NT2/D1 (cell line): Measurements from ENCODE around the gene PDHB.

ENCODE experiments used
- SUZ12 ChIP-seq: IDR thresholded peaks from 2 replicates; pipeline ENCODE4 v1.6.1; 2011; ENCODE audit not compliant: insufficient read length, insufficient read depth; ENCODE audit errors: extremely low read depth
- YY1 ChIP-seq: IDR thresholded peaks from 2 replicates; pipeline ENCODE4 v1.6.1; 2011; ENCODE audit not compliant: insufficient read length, insufficient read depth
- ZNF274 ChIP-seq: IDR thresholded peaks from 2 replicates; pipeline ENCODE4 v1.6.1; 2011; ENCODE audit warnings: mild to moderate bottlenecking, low read depth, low read length

- TF ChIP-seq SUZ12 (no peak), ZNF274 (no peak), YY1 (no peak)
Observed at GRCh38 chr3:58434990-58435389, 1.4 kb upstream of the PDHB start.
